GM21723 (cell line): ENCODE results near the gene KRTAP10-5.
"Not testable (repeated sequence)": the region's sequence is repeated elsewhere in the genome, so short reads cannot be mapped to it uniquely, and the experiment has no call there.

Source experiments
- ATAC-seq: cut with Tn5 transposase; IDR thresholded peaks from one replicate; pipeline ENCODE4 v1.9.1; 2021; ENCODE audit warnings: mild to moderate bottlenecking, moderate library complexity; ENCODE audit not compliant: unreplicated experiment

Gene KRTAP10-5

DNA sequence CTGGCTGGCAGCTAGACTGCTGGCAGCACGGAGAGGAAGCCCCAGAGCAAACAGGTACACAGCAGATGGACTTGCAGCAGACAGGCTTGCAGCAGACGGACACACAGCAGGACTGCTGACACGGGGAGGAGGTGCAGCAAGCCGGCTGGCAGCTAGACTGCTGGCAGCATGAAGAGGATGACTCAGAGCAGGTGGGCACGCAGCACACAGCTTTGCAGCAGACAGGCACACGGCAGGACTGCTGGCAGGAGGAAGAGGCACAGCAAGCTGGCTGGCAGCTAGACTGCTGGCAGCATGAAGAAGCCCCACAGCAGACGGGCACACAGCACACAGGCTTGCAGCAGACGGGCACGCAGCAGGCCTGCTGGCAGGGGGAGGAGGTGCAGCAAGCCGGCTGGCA lies 29.6 kb downstream of the KRTAP10-5 start:
- ATAC-seq: no peak

DNA sequence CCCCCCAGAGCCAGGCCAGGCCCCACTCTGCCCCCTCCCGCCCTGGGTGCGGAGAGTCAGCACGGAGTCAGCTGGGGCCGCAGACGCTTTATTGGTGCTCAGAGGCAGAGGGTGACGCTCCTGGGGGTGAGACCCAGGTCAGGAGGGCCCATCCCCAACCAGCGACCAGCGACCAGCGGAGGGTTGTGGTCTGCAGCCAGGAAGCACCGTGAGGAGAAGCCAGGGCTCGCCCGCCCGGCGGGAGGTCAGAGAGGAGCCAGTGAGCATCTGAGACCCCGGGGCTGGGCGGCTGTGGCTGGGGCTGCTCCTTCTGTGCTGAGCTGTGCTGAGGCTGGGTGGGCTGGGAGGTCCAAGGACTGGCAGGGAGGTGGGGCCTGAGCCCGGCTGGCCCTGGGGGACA lies 30.1 kb downstream of the KRTAP10-5 start:
- not testable (repeated sequence) for ATAC-seq

DNA sequence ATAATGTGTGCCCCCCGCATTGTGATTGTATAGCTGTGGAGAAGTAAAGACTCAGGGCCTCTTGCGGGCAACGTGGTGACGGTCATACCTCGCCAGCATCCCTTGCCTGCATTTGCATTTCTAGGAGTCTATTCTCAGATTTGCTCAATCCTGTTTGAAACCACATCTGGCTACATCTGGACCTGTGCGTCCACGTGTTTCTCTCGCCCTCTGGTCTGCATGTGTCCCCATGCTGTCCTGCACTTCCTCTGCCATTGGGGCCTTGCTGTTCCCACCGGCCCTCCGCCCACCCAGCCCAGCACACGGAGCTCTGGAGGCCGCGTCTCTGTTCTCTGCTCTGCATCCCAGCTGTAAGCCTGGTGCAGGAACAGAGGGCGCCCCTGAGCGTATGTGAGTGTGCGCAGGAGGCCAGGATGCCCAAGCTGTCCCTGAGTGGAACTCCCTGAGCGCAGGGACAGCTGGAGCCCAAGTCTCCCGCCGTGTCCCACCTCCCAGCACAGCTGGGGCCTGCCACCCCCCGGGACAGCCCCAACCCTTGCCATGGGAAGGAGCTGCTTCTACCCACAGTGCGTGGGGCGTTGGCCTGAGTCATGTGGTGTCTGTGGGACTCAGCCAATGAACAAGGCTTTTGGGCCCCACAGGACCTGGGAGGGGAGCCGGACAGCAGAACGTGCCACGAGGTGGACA lies 30.7 kb downstream of the KRTAP10-5 start:
- ATAC-seq: no peak

DNA sequence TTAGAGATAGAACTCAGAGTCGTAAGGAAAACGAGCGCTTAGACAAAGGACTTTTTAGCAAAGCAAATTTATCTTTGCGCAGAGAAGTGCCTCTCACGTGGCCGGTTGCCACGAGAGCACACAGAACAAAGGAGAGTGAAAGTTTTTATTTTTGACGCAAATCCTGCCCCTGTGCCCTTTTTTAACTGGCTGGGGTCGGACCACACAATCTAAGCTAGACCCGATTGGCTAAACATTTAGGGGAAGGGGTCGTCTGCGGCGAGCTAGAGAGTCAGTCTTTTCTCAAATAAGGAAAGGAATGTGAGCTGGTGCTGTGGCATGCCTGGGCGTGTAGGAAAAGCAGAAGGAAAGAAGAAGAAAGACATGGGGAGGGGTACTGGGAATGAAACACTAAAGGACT lies 31.5 kb downstream of the KRTAP10-5 start:
- ATAC-seq: no peak

DNA sequence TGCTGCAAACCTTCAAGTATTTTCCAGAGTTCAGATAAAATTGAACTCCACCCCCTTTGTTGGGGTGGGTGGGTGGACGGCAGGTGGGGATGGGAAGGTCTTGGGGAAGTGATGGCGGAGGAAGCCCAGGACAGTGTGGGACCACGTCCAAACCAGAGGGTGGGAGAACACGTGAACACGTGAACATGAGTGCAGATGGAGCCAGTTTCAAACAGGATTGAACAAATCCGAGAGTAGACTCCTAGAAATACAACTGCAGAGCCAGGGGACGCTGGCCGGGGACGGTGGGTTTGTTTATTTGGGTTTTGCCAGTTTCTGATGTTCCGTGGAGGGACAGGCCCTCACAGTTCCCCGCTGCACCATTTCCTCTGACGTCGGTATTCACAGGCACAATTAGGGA lies 32.0 kb downstream of the KRTAP10-5 start:
- no peak for ATAC-seq

DNA sequence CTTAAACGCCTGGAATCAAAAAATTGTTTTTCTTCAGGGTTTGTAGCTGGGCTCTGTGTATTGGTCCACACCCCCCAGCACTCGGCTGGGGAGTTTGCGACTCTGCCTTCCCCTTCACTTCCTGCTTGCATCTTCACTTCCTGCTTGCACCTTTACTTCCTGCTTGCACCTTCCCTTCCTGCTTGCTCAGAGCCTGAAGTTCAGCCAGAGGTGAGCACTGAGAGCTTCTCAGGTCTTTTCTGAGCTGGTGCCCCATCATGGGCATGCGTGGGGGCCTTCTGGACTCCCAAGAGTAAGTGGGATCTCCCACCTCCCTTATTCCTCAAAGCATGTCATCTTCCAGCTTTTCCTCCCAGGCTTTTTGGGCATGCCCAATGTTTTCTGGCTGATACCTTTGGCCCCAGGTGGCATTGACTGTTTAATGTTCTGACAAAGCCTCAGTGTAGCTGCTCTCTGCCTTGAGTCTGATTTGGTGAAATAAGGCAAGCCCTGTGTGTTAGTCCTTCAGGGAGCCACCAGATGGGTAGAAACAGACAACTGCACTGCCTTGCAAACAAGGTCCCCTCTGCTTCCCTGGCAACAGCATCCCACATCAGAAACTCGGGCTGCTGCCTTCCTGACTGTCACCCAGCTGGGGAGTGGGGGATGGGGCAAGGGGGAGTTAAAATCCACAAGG lies 32.6 kb downstream of the KRTAP10-5 start:
- ATAC-seq: no peak

DNA sequence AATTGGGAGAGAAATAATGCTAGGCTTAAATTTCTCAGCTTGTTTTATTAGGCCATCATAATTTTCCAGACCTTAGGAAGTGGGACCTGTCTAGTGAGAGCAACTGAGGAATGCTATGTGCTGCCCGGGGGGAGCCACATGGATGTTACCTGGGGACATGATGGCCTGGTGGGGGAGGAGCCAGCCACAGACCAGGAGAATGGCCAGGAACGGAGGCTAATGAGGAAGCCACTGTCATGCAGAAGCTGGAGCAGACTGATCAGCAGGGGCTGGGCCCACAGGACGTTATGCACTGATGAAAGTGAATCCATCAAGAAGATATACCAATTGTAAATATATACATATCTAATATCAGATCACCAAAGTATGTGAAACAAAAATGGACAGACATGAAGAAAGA lies 35.8 kb downstream of the KRTAP10-5 start:
- no peak for ATAC-seq

DNA sequence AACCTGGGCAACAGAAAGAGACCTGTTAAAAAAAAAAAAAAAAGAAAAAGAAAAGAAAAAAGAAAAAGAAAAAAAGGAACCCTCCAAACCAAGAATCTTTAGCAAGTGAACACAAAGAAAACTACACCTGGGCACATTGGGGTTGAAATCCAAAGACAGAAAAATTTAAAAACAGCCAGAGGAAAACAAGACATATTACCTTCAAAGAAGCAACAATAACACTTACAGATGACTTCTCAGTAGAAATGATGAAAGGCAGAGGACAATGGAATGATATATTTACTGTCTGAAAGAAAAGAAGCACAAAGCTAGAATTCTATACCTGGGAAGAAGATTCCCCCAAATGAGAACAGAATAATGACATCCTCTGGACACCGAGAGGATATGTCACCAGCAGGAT lies 37.7 kb downstream of the KRTAP10-5 start:
- no peak for ATAC-seq

DNA sequence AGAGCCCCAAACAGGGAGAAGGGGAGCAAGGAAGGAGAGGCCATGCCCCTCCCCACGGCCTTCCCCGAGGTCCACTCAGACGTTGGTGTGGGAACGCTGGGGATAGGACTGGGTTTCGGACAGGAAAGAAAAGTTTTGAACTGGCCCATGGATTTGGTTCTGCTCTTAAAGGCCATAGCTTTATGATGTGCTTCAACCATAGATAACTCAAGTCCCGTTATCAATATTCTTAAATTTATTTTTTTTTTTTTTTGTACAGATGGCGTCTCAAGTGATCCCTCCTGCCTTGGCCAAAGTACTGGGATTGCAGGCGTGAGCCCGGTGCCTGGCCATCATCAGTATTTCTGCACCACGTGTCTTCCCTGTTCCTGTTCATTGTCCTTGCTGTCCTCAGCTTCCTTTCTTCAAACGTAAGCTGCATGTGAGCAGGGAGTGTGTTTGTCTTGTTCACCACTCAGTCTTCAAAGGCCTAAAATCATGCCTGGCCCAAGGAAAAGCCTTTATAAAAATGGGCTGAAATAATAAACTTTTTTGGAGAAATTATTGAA lies 39.6 kb downstream of the KRTAP10-5 start:
- no peak for ATAC-seq

DNA sequence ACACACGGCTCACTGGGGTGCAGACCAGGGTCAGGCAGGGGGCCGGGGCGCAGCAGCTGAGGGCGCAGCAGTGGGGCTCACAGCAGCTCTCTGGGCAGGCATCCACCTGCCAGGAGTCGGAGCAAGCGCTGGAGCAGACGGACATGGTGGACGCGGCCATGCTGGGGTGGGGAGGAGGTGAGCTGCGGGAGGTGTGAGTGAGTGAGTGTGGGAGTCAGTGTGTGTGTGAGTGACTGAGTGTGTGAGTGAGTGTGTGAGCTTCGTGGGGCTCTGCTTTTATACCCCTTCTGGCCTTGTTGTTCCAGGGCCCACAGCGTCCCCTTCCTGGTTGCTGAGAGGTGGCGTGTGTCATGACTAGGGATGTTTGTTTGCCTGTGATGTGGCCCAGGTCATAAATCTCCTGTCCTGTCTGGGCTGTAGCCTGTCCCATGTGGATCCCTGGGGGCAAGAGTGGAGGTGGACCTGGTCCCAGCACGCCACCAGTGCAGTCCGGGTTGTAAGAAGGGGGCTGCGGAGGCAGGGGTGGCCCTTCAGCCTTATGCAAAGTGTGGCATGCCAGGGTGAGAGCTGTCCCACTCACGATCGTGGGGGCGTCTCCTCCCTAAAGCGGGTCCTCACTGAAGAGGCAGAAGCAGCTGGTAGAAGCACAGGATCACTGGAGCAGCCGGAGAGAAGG lies 40.3 kb downstream of the KRTAP10-5 start, which contains the start of gene KRTAP10-1:
Gene KRTAP10-1 (minus strand): TSS at position 205 of the 676 bp plus-strand sequence. CDS start 45 bp downstream, at position 160.
- ATAC-seq: no peak

DNA sequence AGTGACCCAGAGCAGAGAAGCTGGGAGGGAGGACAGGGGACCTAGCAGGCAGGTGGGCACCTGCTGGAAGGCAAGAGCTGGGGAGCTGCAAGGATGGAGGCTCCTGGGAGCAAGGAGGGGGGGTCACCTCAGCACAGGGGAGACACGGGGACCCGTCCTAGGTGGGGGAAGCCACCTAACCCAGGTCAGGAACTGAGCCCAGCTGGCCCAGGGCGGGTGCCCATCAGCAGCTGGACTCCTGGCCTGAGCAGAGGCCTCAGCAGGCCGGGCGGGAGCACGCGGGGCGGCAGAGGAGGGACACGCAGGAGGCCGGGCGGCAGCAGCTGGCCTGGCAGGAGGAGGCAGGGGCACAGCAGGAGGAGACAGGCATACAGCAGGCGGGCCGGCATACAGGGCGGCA lies 41.4 kb downstream of the KRTAP10-5 start:
- ATAC-seq: no peak

DNA sequence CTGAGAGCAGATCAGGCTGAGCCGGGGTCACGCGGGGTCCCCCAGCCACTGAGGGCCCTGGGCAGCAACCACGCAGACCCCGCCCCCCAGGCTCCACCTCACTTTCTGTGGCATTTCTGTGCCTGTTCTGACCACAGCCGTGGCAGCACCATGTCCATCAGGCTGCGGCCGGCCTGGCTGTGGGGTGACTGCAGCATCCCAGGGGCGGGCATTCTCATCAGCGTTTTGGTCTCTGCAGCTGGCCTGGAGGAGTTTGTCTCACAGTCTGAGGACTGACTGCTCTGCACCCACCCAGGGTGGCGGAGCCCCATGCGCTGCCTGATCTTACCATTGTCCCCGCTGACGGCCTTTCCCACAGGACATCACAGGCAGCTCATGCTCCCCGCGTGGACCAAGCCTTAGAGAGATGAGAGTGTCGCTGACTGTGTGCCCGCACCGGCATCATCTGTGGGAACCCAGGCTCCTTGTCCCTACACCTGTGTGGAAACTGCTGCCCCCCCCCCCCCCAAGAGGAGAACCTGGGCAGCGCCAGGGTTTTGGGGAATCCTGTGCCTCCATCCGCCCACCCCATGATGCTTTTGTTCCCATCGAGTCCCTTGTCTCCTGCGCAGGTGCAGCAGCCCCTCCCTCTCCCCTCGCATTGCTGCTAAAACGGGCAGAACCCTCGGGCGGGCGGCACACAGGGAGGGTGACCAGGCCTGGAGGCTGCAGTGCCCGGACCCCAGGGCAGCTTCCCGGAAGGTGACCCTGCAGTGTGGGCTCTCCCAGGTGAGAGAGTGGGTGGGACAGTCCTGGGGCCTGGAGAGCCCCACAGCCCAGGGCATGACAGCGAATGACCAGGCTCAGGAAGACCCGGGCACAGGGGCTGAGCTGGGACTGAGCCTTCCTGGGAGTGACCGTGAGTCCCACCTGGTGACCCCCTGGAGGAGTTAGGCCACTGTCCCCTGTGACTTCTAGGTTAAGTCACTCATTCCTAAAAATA lies 42.2 kb downstream of the KRTAP10-5 start:
- ATAC-seq: no peak

DNA sequence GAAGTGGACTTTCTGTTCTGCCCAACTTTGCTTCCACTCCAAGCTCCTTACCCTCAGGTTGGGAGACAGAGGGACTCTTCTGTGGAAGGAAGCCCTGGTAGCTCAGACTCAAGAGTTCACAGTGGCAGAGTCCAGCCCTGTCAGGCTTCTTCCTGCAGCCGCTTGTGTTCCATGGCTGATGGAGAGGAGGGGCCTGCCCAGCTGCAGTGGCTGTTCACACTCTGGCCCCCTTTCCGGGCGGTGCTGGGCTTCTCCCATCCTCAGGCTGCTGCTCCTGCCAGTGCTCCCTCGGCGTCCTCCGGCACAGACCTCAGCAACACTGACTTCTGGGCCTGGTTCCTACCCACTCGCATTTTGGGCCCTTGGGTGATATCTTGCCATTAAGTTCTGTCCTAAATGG lies 44.4 kb downstream of the KRTAP10-5 start:
- no peak for ATAC-seq

DNA sequence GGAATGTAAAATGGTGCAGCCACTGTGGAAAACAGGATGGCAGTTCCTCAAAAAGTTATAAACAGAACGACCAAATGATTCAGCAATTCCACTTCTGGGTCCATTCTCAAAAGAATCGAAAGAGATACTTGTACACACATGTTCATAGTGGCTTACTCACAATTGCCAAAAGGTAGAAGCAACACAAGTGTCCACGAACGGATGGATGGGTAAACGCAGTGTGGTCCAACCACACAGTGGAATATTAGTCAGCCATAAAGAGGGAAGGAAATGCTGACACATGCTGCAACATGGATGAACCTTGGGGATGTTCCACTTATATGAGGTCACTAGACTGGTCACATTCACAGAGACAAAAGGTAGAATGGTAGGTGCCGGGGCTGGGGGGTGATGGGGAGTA lies 45.7 kb downstream of the KRTAP10-5 start:
- ATAC-seq: no peak

DNA sequence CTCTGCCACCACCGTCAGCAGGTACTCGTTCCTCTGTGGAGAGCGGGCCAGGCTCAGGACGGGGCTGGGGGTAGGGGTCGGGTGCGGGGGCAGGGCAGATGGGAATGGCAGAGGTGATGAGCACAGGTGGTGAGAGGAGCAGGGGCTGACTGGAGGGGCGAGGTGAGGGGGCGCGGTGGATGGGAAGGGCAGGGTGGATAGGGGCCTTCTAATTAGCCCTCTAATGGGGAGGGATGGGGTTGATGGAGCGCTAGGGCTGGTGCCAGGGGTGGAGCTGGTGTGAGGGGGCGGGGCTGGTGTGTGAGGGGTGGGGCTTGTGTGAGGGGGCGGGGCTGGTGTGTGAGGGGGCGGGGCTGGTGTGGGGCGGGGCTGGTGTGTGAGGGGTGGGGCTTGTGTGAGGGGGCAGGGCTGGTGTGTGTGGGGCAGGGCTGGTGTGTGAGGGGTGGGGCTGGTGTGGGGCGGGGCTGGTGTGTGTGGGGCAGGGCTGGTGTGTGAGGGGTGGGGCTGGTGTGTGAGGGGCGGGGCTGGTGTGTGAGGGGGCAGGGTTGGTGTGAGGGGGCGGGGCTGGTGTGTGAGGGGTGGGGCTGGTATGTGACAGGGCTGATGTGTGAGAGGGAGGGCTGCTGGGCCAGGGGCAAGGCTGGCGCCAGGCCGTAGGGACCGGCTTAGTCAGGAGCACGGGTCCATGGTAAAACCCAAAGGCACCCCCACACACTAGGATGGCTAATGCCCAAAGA lies 46.3 kb downstream of the KRTAP10-5 start:
- no peak for ATAC-seq

DNA sequence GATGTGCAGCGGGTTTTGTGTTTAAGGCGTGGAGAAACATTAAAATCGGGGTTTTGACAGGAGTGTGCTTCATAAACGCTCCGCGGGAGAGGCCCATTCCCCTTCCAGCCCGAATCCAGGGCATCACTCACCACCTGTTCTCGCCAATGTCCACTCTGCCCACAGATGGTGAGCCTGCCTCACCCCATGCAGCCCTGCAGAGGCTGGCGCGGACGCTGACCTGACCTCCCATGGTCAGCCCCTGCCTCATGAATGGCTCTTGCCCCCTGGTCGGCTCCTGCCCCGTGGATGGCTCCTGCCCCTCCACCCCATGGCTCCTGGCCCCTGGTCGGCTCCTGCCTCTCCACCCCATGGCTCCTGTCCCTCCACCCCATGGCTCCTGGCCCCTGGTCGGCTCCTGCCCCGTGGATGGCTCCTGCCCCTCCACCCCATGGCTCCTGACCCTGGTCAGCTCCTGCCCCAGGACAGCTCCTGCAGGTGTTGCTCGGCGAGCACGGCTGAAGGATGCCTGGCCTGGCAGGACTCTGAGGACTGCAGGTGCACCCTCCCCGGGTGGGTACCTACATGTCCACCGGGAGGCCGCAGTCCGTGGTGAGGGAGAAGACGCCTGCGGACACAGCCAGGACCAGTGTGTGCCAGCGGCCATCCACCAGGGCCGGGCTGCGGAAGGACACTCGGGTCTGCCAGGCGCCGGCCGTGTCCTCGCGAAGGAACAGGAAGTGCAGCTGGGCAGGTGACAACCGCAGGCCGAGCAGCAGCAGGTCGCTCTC lies 47.1 kb downstream of the KRTAP10-5 start:
- ATAC-seq: no peak

DNA sequence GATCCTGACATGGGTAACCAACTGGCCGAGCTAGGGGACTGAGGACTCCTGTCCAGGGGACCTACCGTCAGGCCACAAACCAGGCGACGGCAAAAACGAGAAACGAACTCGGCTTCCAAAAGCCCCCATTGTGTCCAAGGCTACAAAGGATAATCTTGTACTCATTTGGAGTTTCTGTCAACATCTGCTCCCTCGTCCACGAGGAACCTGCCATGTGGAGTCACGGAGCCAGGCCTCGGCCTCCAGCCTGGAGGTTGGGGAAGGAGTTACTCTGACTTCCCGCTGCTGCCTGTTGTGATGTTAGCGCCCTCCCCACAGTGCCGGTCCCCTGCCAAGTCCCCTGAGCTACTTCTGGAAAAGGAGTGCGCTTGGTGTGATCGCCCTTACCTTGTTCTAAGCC lies 47.7 kb downstream of the KRTAP10-5 start:
- no peak for ATAC-seq

DNA sequence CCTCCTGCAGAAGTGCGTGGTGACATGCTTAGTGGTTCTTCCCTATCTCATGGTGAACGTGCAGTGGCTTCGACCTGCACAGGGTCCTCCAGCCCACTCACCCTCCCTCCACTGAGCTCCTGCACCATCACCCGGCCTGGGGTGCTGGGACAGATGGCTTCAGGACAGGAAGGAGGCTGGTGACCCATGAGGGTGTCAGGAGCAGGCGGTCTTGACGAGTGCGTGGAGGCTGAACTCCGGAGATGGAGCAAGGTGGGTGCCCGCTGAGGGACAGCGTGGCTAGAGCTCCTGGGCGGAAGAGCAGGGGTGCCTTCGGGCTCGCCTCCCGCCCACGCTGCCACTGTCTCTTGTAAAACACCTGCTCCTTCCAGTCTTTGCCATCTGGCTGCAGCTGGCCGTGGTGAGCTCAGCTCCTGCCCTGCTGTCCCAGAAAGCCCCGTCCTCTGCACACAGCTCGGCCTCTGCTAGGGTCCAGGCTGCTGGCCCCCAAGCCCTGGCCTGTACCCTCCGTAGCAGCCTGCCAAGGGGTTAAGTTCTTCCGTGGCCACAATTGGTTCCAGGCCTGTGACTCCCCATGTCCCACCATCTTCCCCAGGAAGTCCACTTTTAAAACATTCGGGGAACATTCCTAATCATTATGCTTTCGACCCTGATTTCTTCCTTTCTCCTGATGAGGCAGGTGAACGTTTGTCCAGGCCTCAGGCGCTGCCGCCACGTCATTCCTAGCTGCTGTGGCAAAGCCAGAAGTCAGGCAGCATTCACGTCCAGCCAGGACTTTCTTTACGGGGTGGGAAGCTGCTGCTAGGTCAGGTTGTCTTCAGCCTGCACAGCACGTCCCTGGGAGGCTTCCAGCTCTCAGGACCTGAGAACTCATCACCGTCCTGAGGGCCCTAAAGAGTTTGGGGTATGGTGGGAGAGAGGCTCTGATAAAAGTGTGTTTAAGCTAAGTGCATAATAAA lies 48.5 kb downstream of the KRTAP10-5 start:
- no peak for ATAC-seq
